Ishikawa (cell line): ENCODE data around the gene ENTPD5.

Experiments used
- CEBPB ChIP-seq: IDR thresholded peaks from 2 replicates; pipeline ENCODE4 v1.6.1; 2012
- CREB1 ChIP-seq: IDR thresholded peaks from 2 replicates; pipeline ENCODE4 v1.6.1; 2012; ENCODE audit warnings: low read depth
- EGR1 ChIP-seq: IDR thresholded peaks from 2 replicates; pipeline ENCODE4 v1.6.1; 2012
- EP300 ChIP-seq: IDR thresholded peaks from 2 replicates; pipeline ENCODE4 v1.6.1; 2012; ENCODE audit warnings: borderline replicate concordance
- FOXM1 ChIP-seq: IDR thresholded peaks from 2 replicates; pipeline ENCODE4 v1.6.1; 2012; ENCODE audit warnings: low read depth, borderline replicate concordance
- MAX ChIP-seq: IDR thresholded peaks from 2 replicates; pipeline ENCODE4 v1.6.1; 2012
- NFIC ChIP-seq: IDR thresholded peaks from 2 replicates; pipeline ENCODE4 v1.6.1; 2012
- RAD21 ChIP-seq: IDR thresholded peaks from 2 replicates; pipeline ENCODE4 v1.6.1; 2012; ENCODE audit warnings: low read depth
- TAF1 ChIP-seq: IDR thresholded peaks from 2 replicates; pipeline ENCODE4 v1.6.1; 2012; ENCODE audit warnings: low read depth, mild to moderate bottlenecking
- TCF12 ChIP-seq: IDR thresholded peaks from 2 replicates; pipeline ENCODE4 v1.6.1; 2012; ENCODE audit warnings: low read depth
- TEAD4 ChIP-seq: IDR thresholded peaks from 2 replicates; pipeline ENCODE4 v1.6.1; 2012
- YY1 ChIP-seq: IDR thresholded peaks from 2 replicates; pipeline ENCODE4 v1.6.1; 2012; ENCODE audit warnings: low read depth
- ZBTB7A ChIP-seq: IDR thresholded peaks from 2 replicates; pipeline ENCODE4 v1.6.1; 2012; ENCODE audit warnings: low read depth
- TF ChIP-seq, protein P1 (sequence below): IDR thresholded peaks from 2 replicates; pipeline ENCODE4 v1.6.1; 2012
- TF ChIP-seq, protein P2 (sequence below): IDR thresholded peaks from 2 replicates; pipeline ENCODE4 v1.6.1; 2012; ENCODE audit warnings: low read depth, mild to moderate bottlenecking

The ENTPD5 gene

GRCh38 chr14:73996731-73997107, 22.4 kb downstream of the ENTPD5 start:
- TF ChIP-seq TEAD4 = no peak

GRCh38 chr14:73995977-73996378, 23.1 kb downstream of the ENTPD5 start:
- TF ChIP-seq FOXM1 (no peak), MAX (no peak), EGR1 (no peak), EP300 (no peak), CEBPB (no peak), ZBTB7A (no peak), TAF1 (no peak)
- TF ChIP-seq, protein P1, sequence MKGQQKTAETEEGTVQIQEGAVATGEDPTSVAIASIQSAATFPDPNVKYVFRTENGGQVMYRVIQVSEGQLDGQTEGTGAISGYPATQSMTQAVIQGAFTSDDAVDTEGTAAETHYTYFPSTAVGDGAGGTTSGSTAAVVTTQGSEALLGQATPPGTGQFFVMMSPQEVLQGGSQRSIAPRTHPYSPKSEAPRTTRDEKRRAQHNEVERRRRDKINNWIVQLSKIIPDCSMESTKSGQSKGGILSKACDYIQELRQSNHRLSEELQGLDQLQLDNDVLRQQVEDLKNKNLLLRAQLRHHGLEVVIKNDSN = no peak

GRCh38 chr14:73991092-73991491, 28.0 kb downstream of the ENTPD5 start:
- TF ChIP-seq FOXM1 (no peak), RAD21 (no peak), TCF12 (no peak), MAX (no peak), NFIC (no peak), TEAD4 (no peak), YY1 (no peak), EP300 (no peak), CEBPB (no peak)
- TF ChIP-seq, protein P2, sequence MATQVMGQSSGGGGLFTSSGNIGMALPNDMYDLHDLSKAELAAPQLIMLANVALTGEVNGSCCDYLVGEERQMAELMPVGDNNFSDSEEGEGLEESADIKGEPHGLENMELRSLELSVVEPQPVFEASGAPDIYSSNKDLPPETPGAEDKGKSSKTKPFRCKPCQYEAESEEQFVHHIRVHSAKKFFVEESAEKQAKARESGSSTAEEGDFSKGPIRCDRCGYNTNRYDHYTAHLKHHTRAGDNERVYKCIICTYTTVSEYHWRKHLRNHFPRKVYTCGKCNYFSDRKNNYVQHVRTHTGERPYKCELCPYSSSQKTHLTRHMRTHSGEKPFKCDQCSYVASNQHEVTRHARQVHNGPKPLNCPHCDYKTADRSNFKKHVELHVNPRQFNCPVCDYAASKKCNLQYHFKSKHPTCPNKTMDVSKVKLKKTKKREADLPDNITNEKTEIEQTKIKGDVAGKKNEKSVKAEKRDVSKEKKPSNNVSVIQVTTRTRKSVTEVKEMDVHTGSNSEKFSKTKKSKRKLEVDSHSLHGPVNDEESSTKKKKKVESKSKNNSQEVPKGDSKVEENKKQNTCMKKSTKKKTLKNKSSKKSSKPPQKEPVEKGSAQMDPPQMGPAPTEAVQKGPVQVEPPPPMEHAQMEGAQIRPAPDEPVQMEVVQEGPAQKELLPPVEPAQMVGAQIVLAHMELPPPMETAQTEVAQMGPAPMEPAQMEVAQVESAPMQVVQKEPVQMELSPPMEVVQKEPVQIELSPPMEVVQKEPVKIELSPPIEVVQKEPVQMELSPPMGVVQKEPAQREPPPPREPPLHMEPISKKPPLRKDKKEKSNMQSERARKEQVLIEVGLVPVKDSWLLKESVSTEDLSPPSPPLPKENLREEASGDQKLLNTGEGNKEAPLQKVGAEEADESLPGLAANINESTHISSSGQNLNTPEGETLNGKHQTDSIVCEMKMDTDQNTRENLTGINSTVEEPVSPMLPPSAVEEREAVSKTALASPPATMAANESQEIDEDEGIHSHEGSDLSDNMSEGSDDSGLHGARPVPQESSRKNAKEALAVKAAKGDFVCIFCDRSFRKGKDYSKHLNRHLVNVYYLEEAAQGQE = no peak
- TF ChIP-seq, protein P1 = no peak

GRCh38 chr14:73988065-73988464, 31.0 kb downstream of the ENTPD5 start:
- TF ChIP-seq MAX = no peak

GRCh38 chr14:73977896-73978295, 41.2 kb downstream of the ENTPD5 start:
- TF ChIP-seq CEBPB = no peak
- no peak for TF ChIP-seq FOXM1
- no peak for TF ChIP-seq EGR1
- TF ChIP-seq RAD21 = no peak
- no peak for TF ChIP-seq TAF1
- TF ChIP-seq MAX = no peak

DNA sequence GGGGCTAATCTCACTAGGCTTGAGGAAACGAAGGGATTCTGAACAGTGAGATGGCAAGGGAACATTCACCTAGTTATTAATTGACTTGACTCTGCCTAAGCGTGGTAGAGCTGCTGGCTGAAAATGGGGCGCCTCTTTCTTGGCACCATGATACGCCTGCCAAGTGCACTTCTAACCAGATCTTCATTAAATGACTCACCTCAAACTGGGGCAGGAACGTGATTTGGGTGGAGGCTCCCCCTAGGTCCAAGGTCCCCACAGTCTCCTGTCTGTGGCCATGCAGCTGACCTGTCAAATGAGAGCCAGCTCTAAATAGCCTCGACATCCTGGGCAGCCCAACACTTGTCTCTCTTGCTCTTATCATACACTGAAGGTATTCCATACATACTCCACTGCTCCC, 43.0 kb downstream of the ENTPD5 start:
- TF ChIP-seq TAF1 (no peak), NFIC (no peak), TCF12 (no peak), CREB1 (no peak), EGR1 (no peak), TEAD4 (no peak), FOXM1 (no peak), MAX (no peak), RAD21 (no peak), CEBPB (no peak), EP300 (no peak), YY1 (no peak), ZBTB7A (no peak)
- TF ChIP-seq, protein P2 = no peak
- TF ChIP-seq, protein P1 = no peak
